ENCODE results near the gene CSK.

The CSK gene

GRCh38 chr15:74802862-74803447 is 21.1 kb downstream of the CSK start:
- no peak for DNase-seq

GRCh38 chr15:74804935-74805334 is 23.1 kb downstream of the CSK start:
- no peak for DNase-seq

- DNase-seq = no peak
Observed at GRCh38 chr15:74807282-74807681, 25.4 kb downstream of the CSK start.

DNA sequence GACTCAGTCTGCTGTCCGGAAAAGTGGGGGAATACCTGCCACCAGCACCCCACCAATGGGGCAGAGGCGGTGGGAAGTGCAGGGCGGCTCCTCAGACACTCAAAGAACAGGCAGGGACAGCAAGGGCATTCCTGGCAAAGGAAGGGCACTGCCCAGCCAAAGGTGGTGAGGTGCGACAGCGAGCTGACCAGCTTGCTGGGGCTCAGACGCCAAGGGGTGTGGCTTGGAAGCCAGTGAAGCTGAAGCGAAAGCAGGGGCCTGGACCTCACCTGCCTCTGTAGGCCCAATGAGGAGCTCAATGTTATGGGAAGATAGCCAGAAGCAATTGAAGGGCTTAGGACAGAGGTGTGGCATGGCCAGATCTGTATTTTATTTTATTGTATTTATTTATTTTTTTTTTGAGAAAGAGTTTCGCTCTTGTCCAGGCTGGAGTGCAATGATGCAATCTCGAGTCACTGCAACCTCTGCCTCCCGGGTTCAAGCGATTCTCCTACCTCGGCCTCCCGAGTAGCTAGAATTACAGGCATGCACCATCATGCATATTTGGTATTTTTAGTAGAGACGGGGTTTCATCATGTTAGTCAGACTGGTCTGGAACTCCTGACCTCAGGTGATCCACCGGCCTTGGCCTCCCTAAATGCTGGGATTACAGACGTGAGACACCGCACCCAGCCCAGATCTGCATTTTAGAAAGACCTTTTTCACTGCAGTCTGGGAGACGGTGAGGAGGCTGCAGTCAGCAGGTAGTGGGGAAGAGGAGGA is 26.4 kb downstream of the CSK start:
- no peak for DNase-seq

DNA sequence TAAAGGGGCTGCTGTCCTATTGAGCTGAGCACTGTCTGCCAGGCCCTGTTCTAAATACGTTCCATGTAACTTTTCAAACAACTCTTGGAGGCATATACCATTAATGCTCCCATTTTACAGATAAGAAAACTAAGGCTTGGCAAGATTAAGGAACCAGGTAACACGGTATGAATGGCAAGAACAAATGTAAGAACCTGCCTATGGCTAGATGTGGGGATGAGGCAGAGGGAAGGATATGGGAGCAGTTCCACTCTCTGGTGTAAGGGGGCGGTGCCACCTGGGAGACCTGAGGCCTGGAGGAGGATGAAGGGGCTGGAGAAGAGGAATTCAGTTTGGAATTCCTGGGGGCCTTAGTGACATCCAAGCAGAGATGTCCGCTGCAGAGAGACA is 27.0 kb downstream of the CSK start:
- DNase-seq = no peak

GRCh38 chr15:74809242-74809641 is 27.4 kb downstream of the CSK start:
- DNase-seq = no peak

DNA sequence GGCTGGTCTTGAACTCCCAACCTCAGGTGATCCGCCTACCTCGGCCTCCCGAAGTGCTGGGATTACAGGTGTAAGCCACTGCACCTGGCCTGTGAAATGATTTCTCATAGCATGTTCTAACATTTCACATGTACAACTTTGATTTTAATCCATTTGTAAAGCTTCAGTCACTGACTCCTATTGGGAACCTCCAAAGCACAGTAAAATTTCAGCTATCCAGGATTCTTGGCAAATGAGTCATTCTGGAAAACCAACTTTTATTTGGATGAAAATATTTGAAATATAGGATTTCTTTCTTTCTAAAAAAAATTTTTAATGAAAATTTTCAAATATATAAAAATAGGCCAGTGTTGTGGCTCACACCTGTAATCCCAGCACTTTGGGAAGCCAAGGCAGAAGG is 28.1 kb downstream of the CSK start:
- no peak for DNase-seq

DNA sequence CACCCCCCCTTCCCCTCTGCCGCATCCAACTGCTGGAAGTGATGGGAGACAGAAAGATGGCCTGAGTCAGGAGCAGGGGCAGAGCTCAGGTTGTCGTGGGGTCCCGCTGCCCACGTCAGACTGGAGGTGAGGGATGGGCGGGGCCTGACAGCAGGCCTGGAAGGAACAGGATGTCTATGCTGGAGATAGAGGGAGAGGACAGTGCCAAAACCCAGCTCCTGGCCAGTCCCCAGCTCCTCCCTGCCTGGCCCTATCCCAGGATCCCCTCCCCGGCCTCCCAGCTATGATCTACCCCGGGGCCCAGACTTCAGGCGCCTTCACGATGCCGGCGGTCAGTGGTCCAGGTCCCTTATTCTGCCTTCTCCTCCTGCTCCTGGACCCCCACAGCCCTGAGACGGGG is 30.7 kb downstream of the CSK start, which contains the start of gene LMAN1L:
Gene LMAN1L (plus strand): TSS at position 303 of the 400 bp plus-strand sequence. CDS start 20 bp downstream, at position 323.
- DNase-seq = no peak

- DNase-seq = no peak
Observed at GRCh38 chr15:74815121-74815934, 33.4 kb downstream of the CSK start.

DNA sequence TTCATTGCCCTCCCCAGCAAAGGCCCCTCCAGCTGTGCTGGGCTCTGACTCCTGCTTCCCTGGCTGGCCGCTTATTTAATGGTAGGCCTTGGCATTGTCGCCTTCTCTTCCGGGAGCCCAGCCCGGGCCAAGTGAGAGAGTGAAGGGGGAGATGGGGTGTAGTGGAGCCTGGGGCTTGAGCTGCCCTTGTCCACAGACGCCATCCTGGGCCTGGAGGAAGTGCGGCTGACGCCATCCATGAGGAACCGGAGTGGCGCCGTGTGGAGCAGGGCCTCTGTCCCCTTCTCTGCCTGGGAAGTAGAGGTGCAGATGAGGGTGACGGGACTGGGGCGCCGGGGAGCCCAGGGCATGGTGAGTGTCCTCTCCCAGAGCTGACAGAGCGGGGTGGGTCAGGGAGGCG is 34.1 kb downstream of the CSK start:
- DNase-seq = no peak

DNA sequence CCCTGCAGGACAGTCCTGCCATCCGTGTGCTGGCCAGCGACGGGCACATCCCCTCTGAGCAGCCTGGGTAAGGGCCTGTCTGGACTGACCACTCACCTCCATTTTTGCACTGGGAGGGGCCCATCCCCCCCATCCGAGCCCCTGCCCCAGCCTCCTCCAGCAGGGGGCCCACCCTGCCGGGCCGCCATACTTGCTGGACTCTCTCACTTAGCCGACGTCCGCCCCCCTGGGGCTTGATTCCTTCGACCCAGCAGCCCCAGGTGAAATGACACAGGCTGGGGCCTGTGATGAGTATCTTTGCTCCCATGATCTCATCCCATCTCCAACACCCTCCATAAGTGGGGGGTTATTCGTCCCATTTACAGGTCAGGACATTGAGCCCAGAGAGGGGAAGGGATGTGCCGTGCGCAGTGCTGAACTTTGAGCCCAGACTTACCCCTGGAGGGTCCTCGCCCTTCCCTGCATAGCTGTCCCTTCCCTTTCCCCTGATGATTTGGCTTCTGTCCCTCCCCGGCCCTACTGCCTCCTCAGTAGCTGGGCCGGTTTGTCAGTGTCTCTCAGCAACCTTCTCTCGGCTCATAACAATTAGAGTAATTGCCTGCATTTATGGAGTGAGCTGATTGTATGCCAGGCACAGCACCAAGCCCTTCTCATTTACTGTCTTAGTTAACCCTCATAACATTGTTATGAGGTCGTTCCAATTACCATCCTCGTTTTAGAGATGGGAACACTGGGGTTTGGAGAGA is 34.9 kb downstream of the CSK start:
- DNase-seq = no peak

DNA sequence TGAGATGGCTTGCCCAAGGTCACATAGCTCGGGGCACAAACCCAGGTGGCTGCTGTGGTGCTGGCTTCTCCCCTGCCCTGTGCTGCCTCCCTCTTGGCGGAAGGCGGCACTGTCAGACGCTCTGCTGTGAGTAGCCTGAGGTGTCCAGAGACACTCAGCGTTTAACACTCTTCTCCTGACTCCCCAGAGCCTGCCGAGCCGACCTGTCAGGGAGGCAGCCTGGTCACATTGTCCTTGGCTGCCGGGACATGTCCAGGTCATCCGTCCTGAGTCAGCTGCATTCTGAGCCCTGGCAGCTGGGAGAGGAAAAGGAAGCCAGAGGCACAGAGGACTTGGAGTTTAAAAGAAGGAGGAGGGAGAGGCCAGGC is 35.5 kb downstream of the CSK start:
- no peak for DNase-seq

DNA sequence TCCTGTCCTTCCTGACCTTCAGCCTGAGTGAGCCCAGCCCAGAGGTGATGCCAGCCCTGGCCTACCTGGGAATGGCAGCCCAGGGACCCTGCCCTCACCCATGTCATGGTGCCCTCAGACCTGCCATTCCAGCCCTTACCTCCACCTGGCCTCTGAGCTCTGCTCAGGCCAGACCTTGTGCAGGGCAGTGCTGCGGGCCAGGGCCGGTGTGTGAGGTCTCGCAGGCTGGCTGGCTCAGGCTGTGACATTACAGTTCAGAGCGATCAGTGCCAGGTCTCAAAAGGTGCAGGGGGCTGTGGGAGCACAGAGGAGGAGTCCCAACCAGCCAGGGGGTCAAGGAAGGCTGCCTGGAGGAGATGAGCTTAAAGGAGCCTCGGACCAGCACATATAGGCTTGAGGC is 38.2 kb downstream of the CSK start:
- DNase-seq = no peak

DNA sequence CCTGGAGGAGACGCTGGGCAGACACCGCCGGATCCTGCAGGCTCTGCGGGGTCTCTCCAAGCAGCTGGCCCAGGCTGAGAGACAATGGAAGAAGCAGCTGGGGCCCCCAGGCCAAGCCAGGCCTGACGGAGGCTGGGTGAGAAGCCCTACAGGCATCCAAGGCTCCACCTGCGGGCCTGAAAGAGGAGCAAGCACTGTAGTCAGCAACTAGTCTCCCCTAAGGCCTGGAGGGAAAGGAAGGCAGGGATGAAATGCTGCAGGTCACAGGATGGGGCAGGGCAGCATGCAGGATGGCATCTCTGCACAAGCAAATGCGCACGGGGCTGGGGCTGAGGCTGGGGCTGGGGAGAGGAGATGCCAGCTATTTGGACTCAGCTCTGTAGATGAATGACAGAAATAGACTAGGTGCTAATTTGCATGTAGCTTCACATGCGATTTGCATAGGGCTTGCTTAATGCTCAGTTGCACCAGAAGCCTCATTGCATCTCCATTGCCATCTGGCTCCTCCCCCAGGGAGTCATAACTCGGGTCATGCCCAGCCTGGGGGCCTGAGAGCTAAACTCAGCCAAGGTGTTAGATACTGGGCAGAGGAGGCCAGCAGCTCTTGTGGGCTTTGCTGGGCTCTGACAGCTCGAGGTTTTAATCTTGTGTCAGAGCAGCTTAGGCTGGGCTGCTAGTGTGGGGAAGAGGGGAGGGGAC is 39.4 kb downstream of the CSK start:
- no peak for DNase-seq

DNA sequence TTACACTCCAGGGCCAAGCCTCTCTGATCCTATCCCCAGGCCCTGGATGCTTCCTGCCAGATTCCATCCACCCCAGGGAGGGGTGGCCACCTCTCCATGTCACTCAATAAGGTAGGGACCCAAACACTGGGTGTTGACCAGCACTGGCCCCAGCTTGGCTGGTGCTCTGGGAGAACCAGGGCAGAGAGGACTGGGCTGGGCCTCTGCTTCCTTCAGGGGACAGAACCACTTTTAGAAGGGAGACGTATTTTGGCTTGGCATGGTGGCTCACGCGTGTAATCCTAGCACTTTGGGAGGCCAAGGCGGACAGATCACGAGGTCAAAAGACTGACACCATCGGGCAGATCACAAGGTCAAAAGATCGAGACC is 39.9 kb downstream of the CSK start:
- DNase-seq = no peak

GRCh38 chr15:74822233-74822632 is 40.4 kb downstream of the CSK start:
- DNase-seq = no peak

GRCh38 chr15:74823324-74823723 is 41.4 kb downstream of the CSK start:
- no peak for DNase-seq

GRCh38 chr15:74824976-74825375 is 43.1 kb downstream of the CSK start:
- DNase-seq = no peak

GRCh38 chr15:74825866-74826265 is 44.0 kb downstream of the CSK start:
- DNase-seq = no peak

GRCh38 chr15:74826364-74826819 is 44.5 kb downstream of the CSK start, which contains the start of gene CPLX3:
Gene CPLX3 (plus strand): TSS chr15:74826627. CDS start chr15:74826704, 77 bp downstream.
- peak; percentile 9 to 52 for DNase-seq

GRCh38 chr15:74826921-74827320 is 45.0 kb downstream of the CSK start:
- no peak for DNase-seq

- no peak for DNase-seq
Observed at GRCh38 chr15:74827614-74828013, 45.7 kb downstream of the CSK start.

Measured in stimulated activated CD4-positive, alpha-beta T cell treated with anti-CD3 and anti-CD28 coated beads, Interleukin-4, amount 100 ng/mL, for 4 hours (primary cell).